OCI-LY7 (cell line): ENCODE measurements around the gene MORF4L1. TPM values are rescaled to one million over a fixed set of nuclear protein-coding genes. Genes with fewer than 3 reads are reported as not detected.
"Not testable (repeated sequence)": the region's sequence is repeated elsewhere in the genome, so short reads cannot be mapped to it uniquely, and the experiment has no call there.

ENCODE experiments used
- BruUV-seq: library from RNA; stranded (reverse); fragments of 400-500 nt; replicated peaks from 2 replicates; lab custom pipeline; 2021; lab: Mats Ljungman, UMichigan
- CTCF ChIA-PET: fragments of 300-600 bp; sonication (Branson Sonifier 250); formaldehyde crosslinking; loops from one replicate; lab custom pipeline; 2022; ENCODE audit warnings: antibody characterized with exemption; ENCODE audit not compliant: unreplicated experiment; lab: Charles Lee
- POLR2A ChIA-PET: fragments of 300-600 bp; sonication (Branson Sonifier 250); formaldehyde crosslinking; loops from one replicate; lab custom pipeline; 2022; ENCODE audit warnings: antibody characterized with exemption; lab: Charles Lee
- DNase-seq: peaks from one replicate; pipeline ENCODE4 v3.0.0-alpha.2; 2015; ENCODE audit warnings: low spot score
- H2AFZ ChIP-seq: fragments of 200-600 bp; sonication (generic), shearing (Covaris generic); 2 replicates; pipeline ENCODE4 v1.6.1; 2014; ENCODE audit warnings: mild to moderate bottlenecking, antibody characterized with exemption, low read length, moderate library complexity
- H3K27ac ChIP-seq: fragments of 200-600 bp; sonication (generic); 2 replicates; pipeline ENCODE4 v1.5.1; 2014; ENCODE audit warnings: mixed run types, low read depth, mild to moderate bottlenecking, moderate library complexity, low read length, inconsistent platforms; ENCODE audit not compliant: poor library complexity, severe bottlenecking
- H3K36me3 ChIP-seq: fragments of 200-600 bp; sonication (generic); 2 replicates; pipeline ENCODE4 v1.6.1; 2014; ENCODE audit warnings: mild to moderate bottlenecking, antibody characterized with exemption, low read length, moderate library complexity, mixed read lengths; ENCODE audit not compliant: insufficient read depth
- H3K4me1 ChIP-seq: fragments of 200-600 bp; sonication (generic); 2 replicates; pipeline ENCODE4 v1.5.1; 2014; ENCODE audit warnings: mild to moderate bottlenecking, low read length; ENCODE audit not compliant: insufficient read depth, poor library complexity, severe bottlenecking
- H3K4me2 ChIP-seq: fragments of 200-600 bp; sonication (generic); 2 replicates; pipeline ENCODE4 v1.6.1; 2014; ENCODE audit warnings: mild to moderate bottlenecking, low read length
- H3K4me3 ChIP-seq: fragments of 200-600 bp; sonication (generic); 2 replicates; pipeline ENCODE4 v1.5.1; 2014; ENCODE audit warnings: mild to moderate bottlenecking, low read depth, low read length; ENCODE audit not compliant: poor library complexity, severe bottlenecking
- H3K79me2 ChIP-seq: fragments of 200-600 bp; sonication (generic); 2 replicates; pipeline ENCODE4 v1.6.1; 2016; ENCODE audit warnings: low read depth, mild to moderate bottlenecking, low read length, moderate library complexity, mixed read lengths; ENCODE audit not compliant: insufficient read depth
- H3K9me2 ChIP-seq: fragments of 200-600 bp; sonication (generic); 2 replicates; pipeline ENCODE4 v1.6.1; 2016; ENCODE audit warnings: mild to moderate bottlenecking, low read length, mixed read lengths; ENCODE audit not compliant: insufficient read depth
- H3K9me3 ChIP-seq: fragments of 200-600 bp; sonication (generic); 2 replicates; pipeline ENCODE4 v1.6.1; 2014; ENCODE audit warnings: mild to moderate bottlenecking, mixed run types, low read length, mixed read lengths
- H4K20me1 ChIP-seq: fragments of 200-600 bp; sonication (generic); 2 replicates; pipeline ENCODE4 v1.6.1; 2014; ENCODE audit warnings: mild to moderate bottlenecking, antibody characterized with exemption, low read length, moderate library complexity, mixed read lengths; ENCODE audit not compliant: insufficient read depth
- EZH2phosphoT487 ChIP-seq: fragments of 200-600 bp; sonication (generic); IDR thresholded peaks from 2 replicates; pipeline ENCODE4 v1.6.1; 2018; ENCODE audit warnings: low read depth, borderline replicate concordance, mild to moderate bottlenecking, mixed run types, antibody characterized with exemption, low read length, moderate library complexity, mixed read lengths
- intact Hi-C: fragments of 100-400 bp; cut with micrococcal nuclease; formaldehyde crosslinking; loops from one replicate; pipeline ENCODE4 v1.10.0; 2022; ENCODE audit not compliant: unreplicated experiment
- total RNA-seq, 2 experiments: library from RNA; depleted of rRNA in 1 of 2; stranded (reverse); fragments of >200 nt in 1 of 2; shearing (Covaris generic) in 1 of 2; gene quantifications; 2 replicates each; pipeline ENCODE4 v1.2.3, GENCODE V29; 2014 to 2022
- TF ChIP-seq, protein P1 (sequence below): fragments of 200-600 bp; sonication (generic); conservative IDR thresholded peaks from 2 replicates; pipeline ENCODE4 v1.5.1; 2014; ENCODE audit warnings: mild to moderate bottlenecking, antibody characterized with exemption, low read length, moderate library complexity, mixed read lengths

MORF4L1 gene
- total RNA-seq, 2 experiments from 2014 or later, result 152 to 286 TPM

DNA sequence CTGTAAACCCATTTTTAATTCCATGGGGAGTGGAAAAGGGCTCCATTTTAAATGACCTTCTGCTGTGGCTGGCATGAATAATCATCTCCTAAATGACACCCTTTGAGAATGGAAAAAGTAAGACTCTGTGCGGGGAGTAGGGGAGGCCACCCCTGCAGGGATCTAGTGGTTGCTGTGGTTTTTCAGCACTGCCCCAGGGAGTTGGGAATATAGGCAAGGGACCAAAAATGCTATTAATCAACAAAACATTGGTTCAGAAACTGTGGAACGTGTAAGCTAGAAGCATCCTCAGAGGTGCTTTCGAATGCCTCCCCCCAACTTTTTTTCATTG lies 31.3 kb upstream of the MORF4L1 start:
- Histone ChIP-seq H4K20me1 (no peaks in the 10 kb centered on the region), H3K4me3 (no peak overlapping the region), H3K4me2 (peak overlapping the region; percentile 40), H3K9me2 (no peaks in the 10 kb centered on the region), H2AFZ (peak overlapping the region; percentile 95; the same call in 1 of the 2 replicates), H3K79me2 (no peaks in the 10 kb centered on the region), H3K36me3 (no peaks in the 10 kb centered on the region), H3K4me1 (peaks cover 65% of the 10 kb centered on the region), H3K27ac (peak overlapping the region; percentile 36), H3K9me3 (no peaks in the 10 kb centered on the region)
- CTCF ChIA-PET, result no interaction called here
- BruUV-seq, result no TSS peak
- intact Hi-C loops, result no loop called here
- DNase-seq, result no peak
- POLR2A ChIA-PET, result no interaction called here
- TF ChIP-seq EZH2phosphoT487, result no peak
- TF ChIP-seq, protein P1, sequence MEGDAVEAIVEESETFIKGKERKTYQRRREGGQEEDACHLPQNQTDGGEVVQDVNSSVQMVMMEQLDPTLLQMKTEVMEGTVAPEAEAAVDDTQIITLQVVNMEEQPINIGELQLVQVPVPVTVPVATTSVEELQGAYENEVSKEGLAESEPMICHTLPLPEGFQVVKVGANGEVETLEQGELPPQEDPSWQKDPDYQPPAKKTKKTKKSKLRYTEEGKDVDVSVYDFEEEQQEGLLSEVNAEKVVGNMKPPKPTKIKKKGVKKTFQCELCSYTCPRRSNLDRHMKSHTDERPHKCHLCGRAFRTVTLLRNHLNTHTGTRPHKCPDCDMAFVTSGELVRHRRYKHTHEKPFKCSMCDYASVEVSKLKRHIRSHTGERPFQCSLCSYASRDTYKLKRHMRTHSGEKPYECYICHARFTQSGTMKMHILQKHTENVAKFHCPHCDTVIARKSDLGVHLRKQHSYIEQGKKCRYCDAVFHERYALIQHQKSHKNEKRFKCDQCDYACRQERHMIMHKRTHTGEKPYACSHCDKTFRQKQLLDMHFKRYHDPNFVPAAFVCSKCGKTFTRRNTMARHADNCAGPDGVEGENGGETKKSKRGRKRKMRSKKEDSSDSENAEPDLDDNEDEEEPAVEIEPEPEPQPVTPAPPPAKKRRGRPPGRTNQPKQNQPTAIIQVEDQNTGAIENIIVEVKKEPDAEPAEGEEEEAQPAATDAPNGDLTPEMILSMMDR, result no peak

DNA sequence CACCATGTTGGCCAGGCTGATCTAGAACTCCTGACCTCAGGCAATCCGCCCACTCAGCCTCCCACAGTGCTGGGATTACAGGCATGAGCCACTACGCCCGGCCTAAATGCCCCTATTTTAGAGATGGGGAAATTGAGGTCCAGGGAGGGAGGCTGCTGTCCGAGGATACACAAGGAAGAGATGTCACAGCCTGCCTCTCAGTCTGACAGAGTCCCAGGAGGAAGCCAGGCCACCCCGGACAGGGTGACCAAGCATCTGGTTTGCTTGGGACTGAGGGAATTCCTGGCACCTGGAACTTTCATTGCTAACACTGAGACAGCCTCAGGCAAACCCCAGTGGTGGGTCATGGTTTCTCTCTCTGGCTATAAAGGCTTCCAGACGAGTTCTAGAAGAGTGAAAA lies 30.8 kb upstream of the MORF4L1 start:
- H3K9me2 ChIP-seq, result no peaks in the 10 kb centered on the region
- H3K36me3 ChIP-seq, result no peaks in the 10 kb centered on the region
- H3K4me2 ChIP-seq, result peak overlapping the region; percentile 40
- BruUV-seq, result no TSS peak
- H3K4me1 ChIP-seq, result peaks cover 63% of the 10 kb centered on the region
- intact Hi-C loops, result loop anchor here (2.0 kb wide), 1 partner anchor 31 kb away; the partner anchor contains the start of gene MORF4L1
- peak; percentile 21 for DNase-seq
- no peaks in the 10 kb centered on the region for H3K9me3 ChIP-seq
- TF ChIP-seq, protein P1, result no peak
- H4K20me1 ChIP-seq, result no peaks in the 10 kb centered on the region
- ChIA-PET POLR2A (no interaction called here), CTCF (no interaction called here)
- no peak overlapping the region for H3K4me3 ChIP-seq
- H3K27ac ChIP-seq, result peak overlapping the region; percentile 62
- H2AFZ ChIP-seq, result peak overlapping the region; percentile 95
- no peaks in the 10 kb centered on the region for H3K79me2 ChIP-seq

DNA sequence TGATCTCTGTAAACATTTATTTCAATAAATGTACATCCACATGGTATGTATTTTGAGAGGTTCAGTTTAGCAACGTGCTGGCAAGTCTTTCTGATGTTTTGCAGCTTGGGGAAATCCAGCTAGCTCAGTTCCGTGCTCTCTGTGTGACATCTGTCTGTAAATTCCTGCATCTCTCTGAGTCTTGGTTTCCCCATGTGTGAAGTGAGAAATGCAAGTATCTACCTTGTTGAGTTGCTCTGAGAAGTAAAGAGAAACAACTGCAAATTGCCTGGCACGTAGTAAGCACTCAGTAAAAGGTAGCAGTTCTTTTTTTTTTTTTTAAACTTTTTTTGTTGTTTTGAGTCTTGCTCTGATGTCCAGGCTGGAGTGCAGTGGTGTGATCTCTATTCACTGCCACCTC lies 30.2 kb upstream of the MORF4L1 start:
- TF ChIP-seq, protein P1, result no peak
- TF ChIP-seq EZH2phosphoT487, result no peak
- Histone ChIP-seq H3K27ac (peak overlapping the region; percentile 62), H3K79me2 (no peaks in the 10 kb centered on the region), H3K4me1 (peaks cover 57% of the 10 kb centered on the region), H3K36me3 (no peaks in the 10 kb centered on the region), H2AFZ (peak overlapping the region; percentile 95), H4K20me1 (no peaks in the 10 kb centered on the region), H3K4me3 (no peak overlapping the region), H3K4me2 (peak overlapping the region; percentile 40), H3K9me3 (no peaks in the 10 kb centered on the region), H3K9me2 (no peaks in the 10 kb centered on the region)
- DNase-seq, result peak; percentile 52
- POLR2A ChIA-PET, result interaction anchor here (0.5 kb wide), 1 partner anchor 15 kb away, joined by 4 read pairs; no protein-coding TSS in a partner anchor
- BruUV-seq, result no TSS peak
- CTCF ChIA-PET, result no interaction called here
- intact Hi-C loops, result loop anchor here (2.0 kb wide), 1 partner anchor 30 kb away; the partner anchor contains the start of gene MORF4L1

DNA sequence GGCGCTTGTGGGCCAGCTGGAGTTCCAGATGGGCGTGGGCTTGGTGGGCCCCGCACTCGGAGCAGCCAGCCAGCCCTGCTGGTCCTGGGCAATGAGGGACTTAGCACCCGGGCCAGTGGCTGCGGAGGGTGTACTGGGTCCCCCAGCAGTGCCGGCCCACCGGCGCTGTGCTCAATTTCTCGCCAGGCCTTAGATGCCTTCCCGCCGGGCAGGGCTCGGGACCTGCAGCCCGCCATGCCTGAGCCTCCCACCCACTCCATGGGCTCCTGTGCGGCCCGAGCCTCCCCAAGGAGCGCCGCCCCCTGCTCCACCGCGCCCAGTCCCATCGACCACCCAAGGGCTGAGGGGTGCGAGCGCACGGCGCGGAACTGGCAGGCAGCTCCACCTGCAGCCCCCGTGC lies 25.8 kb upstream of the MORF4L1 start:
- CTCF ChIA-PET, intact Hi-C loops: not testable (repeated sequence)
- POLR2A ChIA-PET, result interaction anchor here (1.7 kb wide), 1 partner anchor 15 kb away, joined by 5 read pairs; no protein-coding TSS in a partner anchor

More for the DNA sequence above, 25.8 kb upstream of the MORF4L1 start:
- DNase-seq, H2AFZ ChIP-seq, H3K27ac ChIP-seq, BruUV-seq, H3K79me2 ChIP-seq, H3K4me2 ChIP-seq, H3K9me3 ChIP-seq, H3K4me3 ChIP-seq, H3K36me3 ChIP-seq, H4K20me1 ChIP-seq, H3K9me2 ChIP-seq: not testable (repeated sequence)
- H3K4me1 ChIP-seq, result peaks cover 29% of the 10 kb centered on the region
